COLO668 (cell line): ENCODE measurements around the gene PPP5C.
"Not testable (repeated sequence)": the region's sequence is repeated elsewhere in the genome, so short reads cannot be mapped to it uniquely, and the experiment has no call there.

Experiments
- DNase-seq: peaks from one replicate; lab custom pipeline; 2025; ENCODE audit not compliant: unreplicated experiment; lab: John Stamatoyannopoulos, UW

PPP5C gene, protein sequence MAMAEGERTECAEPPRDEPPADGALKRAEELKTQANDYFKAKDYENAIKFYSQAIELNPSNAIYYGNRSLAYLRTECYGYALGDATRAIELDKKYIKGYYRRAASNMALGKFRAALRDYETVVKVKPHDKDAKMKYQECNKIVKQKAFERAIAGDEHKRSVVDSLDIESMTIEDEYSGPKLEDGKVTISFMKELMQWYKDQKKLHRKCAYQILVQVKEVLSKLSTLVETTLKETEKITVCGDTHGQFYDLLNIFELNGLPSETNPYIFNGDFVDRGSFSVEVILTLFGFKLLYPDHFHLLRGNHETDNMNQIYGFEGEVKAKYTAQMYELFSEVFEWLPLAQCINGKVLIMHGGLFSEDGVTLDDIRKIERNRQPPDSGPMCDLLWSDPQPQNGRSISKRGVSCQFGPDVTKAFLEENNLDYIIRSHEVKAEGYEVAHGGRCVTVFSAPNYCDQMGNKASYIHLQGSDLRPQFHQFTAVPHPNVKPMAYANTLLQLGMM

DNA sequence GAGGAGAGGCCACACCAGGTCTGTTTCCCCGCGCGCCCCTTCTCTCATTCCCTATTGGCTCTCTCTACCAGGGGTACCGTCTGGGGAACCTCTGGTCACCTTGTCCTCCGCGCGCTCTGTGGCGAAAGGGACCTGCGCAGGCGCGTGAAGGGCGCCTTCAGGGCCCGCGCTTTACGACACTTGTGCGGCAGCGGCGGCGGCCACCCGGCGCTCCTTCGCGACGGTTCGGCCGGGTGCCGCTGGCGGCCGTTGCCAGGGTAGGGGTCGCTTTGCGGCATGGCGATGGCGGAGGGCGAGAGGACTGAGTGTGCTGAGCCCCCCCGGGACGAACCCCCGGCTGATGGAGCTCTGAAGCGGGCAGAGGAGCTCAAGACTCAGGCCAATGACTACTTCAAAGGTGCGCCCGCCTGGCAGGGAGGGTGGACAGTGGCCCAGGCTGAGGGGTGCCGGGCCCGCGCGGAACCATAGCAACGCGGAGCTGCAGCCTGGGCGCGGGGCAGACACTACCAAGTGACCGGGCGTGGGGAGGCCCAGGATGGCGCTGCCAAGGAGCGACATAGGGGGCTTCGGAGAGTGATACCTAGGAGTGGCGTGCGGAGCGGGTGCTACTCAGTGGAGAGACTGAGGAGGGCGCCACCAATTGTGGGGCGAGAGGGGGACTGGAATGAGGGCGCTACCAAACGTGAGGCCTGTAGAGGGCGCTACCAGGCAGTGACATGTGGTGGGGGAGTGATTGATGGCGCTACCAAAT is at the start of gene PPP5C:
Gene PPP5C (plus strand): TSS at position 267 of the 751 bp plus-strand sequence. CDS start 10 bp downstream, at position 277.
- DNase-seq, result peak; percentile 97

GRCh38 chr19:46297700-46298478 is 49.0 kb upstream of the PPP5C start:
- DNase-seq, result no peak

DNA sequence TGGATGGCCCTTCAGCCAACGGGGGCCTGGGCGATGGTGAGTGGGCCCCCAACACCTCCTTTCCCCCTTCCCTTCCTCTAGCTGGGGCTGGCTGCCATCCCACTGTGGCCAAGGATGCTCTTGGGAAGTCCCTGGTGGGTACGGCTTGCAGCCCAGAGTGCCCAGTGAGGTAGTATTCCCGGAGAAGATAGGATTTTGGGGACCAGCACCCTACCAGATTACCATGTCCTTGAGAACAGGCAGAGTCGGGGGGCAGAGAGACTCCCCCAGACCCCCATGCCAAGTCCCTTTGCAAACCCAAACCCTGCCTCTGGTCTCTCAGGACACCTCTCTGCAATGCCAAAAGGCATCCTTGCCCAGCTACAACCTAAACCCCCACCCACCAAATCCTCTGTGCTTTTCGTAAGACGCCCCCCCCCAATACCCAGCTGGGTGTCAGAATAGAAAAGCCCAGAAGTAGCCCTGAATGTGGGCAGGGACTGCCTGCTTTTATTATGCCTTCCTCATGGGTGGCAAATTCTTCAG is 48.3 kb upstream of the PPP5C start:
- no peak for DNase-seq

DNA sequence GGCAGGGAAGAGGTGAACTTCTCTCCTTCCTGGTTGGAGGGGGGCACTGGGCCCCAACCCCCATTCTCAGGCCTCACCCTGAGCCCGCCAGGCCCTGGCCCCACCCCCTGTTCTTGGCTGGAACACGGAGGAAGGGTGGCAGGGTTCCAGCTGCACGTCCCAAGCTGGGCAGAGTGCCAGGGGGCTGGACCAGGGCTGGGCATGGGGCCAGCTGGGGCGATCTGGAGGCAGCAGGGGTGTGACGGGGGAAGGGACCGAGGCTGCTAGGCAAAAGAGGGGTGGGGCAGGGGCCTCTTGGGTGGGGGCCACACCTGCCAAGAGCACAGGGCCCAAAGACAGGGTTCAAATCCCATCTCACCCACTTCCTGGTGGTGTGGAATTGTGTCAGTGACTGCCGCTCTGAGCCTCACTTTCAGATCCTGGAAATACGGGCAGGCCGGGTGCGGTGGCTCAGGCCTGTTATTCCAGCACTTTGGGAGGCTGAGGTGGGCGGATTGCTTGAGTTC is 47.8 kb upstream of the PPP5C start:
- DNase-seq, result peak; percentile 98

GRCh38 chr19:46299695-46300094 is 47.2 kb upstream of the PPP5C start:
- no peak for DNase-seq

GRCh38 chr19:46303322-46303690 is 43.6 kb upstream of the PPP5C start:
- DNase-seq, result no peak

DNA sequence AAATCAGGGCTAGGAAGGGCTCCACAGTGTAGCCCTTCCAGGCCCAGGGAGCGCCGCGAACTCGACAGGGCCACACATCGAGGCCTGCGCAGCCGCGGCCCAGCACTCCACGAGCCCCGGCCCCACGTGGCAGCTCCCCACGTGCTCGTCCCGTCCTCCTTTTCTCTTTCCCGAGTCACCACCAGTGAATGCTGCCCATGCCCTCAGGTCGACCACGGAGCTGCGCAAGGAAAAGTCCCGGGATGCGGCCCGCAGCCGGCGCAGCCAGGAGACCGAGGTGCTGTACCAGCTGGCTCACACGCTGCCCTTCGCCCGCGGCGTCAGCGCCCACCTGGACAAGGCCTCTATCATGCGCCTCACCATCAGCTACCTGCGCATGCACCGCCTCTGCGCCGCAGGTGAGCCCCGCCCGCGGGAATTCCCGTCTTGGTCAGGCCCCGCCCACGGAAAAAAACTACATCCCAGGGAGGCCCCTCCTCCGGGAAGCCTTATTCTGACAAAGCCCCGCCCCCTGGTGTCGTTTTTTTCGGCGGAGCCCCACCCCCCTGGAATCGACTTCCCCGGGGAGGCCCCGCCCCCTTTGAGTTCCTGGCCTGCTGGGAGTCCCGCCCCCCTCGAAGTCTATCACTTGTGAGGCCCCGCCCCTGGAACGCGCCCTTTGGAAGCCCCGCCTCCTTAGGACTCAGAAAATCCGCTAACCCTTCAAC is 43.0 kb upstream of the PPP5C start:
- DNase-seq, result peak; percentile 11

DNA sequence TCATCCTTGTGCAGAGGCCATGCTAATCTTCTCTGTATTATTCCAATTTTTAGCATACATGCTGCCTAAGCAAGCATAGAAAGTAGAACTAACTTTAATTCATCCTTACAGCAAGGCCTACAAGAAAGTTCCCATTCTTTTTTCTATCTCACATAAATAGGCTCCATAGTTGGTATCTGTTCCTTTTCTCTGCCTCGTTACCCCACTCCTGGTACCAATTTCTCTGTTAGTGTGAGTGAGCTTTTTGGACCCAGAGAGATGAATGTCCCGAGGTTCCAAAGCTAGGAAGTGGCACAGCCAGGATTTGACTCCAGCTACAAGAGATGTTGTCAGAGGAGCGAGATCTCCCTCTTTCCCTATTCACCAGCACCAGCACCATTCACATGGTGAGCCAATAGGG is 40.4 kb upstream of the PPP5C start:
- DNase-seq, result no peak

DNA sequence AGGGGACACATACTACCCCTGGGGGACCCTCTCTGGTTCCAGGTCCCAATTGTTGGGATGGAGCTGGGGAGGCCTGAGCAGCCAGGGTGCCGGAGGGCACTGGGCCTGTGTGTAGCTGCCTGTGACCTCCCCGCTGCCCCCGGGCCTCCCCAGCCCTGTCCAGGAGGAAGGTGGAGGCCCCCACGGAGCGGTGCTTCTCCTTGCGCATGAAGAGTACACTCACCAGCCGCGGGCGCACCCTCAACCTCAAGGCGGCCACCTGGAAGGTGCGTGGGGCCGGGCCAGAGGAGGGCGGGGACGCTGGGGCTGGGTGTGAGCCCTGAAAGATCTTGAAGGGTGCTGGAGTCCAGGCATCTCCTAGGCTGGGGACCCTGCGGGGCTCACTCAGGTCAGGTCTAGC is 38.4 kb upstream of the PPP5C start:
- DNase-seq, result no peak

DNA sequence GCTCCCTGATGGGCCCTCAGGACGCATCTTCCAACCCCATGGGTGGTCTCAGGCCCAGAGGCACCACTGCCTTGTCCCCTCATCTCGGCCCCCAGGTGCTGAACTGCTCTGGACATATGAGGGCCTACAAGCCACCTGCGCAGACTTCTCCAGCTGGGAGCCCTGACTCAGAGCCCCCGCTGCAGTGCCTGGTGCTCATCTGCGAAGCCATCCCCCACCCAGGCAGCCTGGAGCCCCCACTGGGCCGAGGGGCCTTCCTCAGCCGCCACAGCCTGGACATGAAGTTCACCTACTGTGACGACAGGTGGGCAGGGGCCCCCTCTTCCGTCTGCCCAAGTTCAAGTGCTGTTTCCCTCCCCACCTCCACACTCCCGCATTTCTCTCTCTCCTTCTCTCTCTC is 37.8 kb upstream of the PPP5C start:
- DNase-seq, result no peak

DNA sequence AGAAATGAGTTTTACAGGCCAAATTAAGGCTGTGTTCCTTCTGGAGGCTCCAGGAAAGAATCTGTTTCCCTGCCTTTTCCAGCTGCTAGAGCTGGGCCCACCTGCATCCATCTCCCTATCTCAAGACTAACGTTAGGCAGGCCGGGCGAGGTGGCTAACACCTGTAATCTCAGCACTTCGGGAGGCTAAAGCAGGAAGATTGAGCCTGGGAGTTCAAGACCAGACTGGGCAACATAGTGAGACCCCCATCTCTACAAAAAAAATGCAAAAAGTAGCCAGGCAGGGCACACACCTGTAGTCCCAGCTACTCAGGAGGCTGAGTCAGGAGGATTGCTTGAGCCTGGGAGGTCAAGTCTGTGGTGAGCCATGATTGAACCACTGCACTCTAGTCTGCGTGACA is 35.4 kb upstream of the PPP5C start:
- DNase-seq, result no peak

DNA sequence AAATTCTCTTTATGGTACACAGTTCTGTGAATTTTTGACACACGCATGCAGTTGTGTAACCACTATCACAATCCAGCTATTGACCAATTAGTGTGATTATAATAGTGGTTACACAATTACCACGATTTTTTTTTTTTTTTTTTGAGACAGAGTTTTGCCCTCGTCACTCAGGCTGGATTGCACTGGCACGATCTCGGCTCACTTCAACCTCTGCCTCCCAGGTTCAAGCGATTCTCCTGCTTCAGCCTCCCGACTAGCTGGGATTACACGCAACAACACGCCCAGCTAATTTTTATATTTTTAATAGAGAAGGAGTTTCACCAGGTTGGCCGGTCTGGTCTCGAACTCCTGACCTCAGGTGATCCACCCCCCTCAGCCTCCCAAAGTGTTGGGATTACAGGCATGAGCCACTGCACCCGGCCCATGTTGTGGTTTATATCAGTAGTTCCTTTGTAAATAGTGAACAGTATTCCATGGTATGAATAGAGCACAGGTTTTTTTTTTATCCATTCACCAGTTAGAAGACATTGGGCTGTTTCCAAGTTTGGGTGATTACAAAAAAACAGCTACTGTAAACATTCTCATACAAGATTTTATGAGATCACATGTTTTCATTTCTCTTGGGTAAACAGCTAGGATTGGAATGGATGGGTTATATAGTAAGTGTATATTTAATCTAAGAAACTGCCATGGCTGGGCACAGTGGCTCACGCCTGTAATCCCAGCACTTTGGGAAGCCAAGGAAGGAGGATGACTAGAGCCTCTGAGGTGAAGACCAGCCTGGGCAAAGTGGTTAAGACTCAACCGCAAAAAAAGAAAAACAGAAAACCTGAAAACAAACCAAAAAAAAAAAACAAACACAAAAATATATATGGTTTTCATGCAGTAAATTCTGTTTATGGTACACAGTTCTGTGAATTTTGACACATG is 33.1 kb upstream of the PPP5C start:
- not testable (repeated sequence) for DNase-seq

GRCh38 chr19:46317339-46317738 is 29.5 kb upstream of the PPP5C start:
- no peak for DNase-seq

- no peak for DNase-seq
Measured at GRCh38 chr19:46319613-46320012, 27.3 kb upstream of the PPP5C start.

DNA sequence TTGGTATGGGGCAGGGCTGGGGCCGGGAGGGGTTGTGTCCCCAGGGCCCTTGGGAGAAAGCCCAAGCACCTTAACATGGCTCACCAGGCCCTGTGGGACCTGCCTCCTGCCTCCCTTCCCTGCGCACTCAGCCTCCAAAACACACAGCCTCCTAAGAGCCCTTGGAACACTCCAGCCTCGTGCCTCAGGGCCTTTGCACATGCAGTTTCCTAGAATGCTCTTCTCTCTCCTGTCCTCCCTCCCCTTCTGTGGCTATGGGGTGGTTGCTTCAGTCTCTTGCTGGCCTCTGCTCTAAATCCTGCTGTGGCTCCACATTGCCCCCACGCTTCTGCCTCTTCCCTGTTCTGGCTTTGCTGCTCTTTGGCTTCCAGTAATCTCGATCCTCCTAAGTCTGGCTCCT is 26.3 kb upstream of the PPP5C start:
- DNase-seq, result no peak

DNA sequence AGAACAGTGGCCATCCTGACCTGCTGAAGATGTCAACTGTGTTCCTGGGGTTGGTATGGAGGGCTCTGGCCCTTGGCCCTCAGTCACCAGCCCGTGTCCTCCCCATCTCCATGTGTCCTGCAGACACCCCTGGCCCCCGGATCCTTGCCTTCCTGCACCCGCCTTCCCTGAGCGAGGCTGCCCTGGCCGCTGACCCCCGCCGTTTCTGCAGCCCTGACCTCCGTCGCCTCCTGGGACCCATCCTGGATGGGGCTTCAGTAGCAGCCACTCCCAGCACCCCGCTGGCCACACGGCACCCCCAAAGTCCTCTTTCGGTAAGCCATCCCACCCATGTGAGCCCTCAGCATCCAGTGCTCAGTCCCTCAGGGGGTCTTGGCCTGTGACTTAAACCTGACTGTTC is 25.2 kb upstream of the PPP5C start:
- DNase-seq, result no peak

GRCh38 chr19:46323227-46323626 is 23.7 kb upstream of the PPP5C start:
- not testable (repeated sequence) for DNase-seq

DNA sequence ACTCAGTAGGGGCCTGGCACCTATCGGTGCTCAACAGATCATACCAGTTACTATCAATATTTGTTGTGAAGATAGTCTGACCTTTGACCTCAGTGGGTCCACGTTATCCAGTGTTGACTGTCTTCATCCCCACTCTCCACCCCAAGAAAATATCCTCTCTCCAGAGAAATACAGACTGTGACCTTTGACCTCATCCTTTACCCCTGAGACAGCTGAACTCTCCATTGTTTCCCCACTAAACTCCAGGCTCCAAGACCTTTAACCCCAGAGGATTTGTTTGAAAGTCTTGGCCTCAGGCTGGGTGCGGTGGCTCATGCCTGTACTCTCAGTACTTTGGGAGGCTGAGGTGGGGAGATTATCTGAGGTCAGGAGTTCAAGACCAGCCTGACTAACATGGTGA is 22.6 kb upstream of the PPP5C start:
- no peak for DNase-seq

- DNase-seq, result no peak
Measured at GRCh38 chr19:46326608-46327007, 20.3 kb upstream of the PPP5C start.
